GM18517 (cell line): ENCODE results near the gene MAPK11.

Experiments used
- ATAC-seq: cut with Tn5 transposase; IDR thresholded peaks from one replicate; pipeline ENCODE4 v1.9.1; 2021; ENCODE audit warnings: mild to moderate bottlenecking, moderate library complexity; ENCODE audit not compliant: unreplicated experiment

Gene MAPK11

GRCh38 chr22:50308597-50308935 is 38.4 kb upstream of the MAPK11 start:
- ATAC-seq: no peak

- no peak for ATAC-seq
Observed at GRCh38 chr22:50307890-50308596, 37.9 kb upstream of the MAPK11 start.

GRCh38 chr22:50306753-50307749 is 36.9 kb upstream of the MAPK11 start, which contains the start of gene PLXNB2:
PLXNB2 (minus strand) TSS chr22:50307646; CDS start chr22:50290584, 17,062 bp downstream.
- no peak for ATAC-seq

GRCh38 chr22:50305923-50306566 is 35.9 kb upstream of the MAPK11 start:
- no peak for ATAC-seq

- no peak for ATAC-seq
Observed at GRCh38 chr22:50305393-50305922, 35.3 kb upstream of the MAPK11 start.

GRCh38 chr22:50304528-50305392 is 34.6 kb upstream of the MAPK11 start:
- ATAC-seq: no peak

- ATAC-seq: no peak
Observed at GRCh38 chr22:50303848-50304527, 33.8 kb upstream of the MAPK11 start.

GRCh38 chr22:50303515-50303847 is 33.3 kb upstream of the MAPK11 start:
- ATAC-seq: no peak

- ATAC-seq: no peak
Observed at GRCh38 chr22:50302564-50302963, 32.4 kb upstream of the MAPK11 start.

- ATAC-seq: no peak
Observed at GRCh38 chr22:50302041-50302541, 31.9 kb upstream of the MAPK11 start.

GRCh38 chr22:50301581-50301991 is 31.4 kb upstream of the MAPK11 start:
- ATAC-seq: no peak

- ATAC-seq: no peak
Observed at GRCh38 chr22:50300620-50301257, 30.6 kb upstream of the MAPK11 start.

GRCh38 chr22:50299785-50300619 is 29.8 kb upstream of the MAPK11 start:
- no peak for ATAC-seq

- ATAC-seq: no peak
Observed at GRCh38 chr22:50298937-50299784, 29.0 kb upstream of the MAPK11 start.

GRCh38 chr22:50298266-50298637 is 28.1 kb upstream of the MAPK11 start:
- no peak for ATAC-seq

- ATAC-seq: no peak
Observed at GRCh38 chr22:50297510-50298265, 27.5 kb upstream of the MAPK11 start.
